ENCODE results near the gene LHFPL3.

DNA sequence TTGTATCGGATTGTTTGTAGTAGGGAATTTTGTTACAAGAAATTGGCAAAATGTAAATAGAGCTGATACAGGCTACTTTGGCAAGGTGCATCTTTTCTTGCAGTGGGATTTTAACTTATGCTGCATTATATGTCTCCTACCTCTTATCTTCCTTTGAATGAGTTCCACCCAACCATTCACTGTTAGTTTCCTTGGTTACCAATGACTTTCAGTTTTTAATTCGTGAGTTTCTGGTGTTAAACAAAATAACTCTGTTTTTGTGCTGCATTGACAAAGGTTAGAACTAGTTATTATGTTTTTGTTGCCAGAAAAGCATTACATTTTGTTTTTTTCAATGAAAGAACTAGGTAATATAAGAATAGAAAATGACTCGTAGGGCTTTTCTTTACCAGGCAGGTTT, 327.2 kb downstream of the LHFPL3 start:
- TF ChIP-seq, protein P1, sequence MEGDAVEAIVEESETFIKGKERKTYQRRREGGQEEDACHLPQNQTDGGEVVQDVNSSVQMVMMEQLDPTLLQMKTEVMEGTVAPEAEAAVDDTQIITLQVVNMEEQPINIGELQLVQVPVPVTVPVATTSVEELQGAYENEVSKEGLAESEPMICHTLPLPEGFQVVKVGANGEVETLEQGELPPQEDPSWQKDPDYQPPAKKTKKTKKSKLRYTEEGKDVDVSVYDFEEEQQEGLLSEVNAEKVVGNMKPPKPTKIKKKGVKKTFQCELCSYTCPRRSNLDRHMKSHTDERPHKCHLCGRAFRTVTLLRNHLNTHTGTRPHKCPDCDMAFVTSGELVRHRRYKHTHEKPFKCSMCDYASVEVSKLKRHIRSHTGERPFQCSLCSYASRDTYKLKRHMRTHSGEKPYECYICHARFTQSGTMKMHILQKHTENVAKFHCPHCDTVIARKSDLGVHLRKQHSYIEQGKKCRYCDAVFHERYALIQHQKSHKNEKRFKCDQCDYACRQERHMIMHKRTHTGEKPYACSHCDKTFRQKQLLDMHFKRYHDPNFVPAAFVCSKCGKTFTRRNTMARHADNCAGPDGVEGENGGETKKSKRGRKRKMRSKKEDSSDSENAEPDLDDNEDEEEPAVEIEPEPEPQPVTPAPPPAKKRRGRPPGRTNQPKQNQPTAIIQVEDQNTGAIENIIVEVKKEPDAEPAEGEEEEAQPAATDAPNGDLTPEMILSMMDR (IDR thresholded peaks at IDR 0.05; ENCODE audit: poor library complexity, severe bottlenecking): no peak
- TF ChIP-seq EP300 (conservative IDR thresholded peaks at IDR 0.05; ENCODE audit: poor library complexity, severe bottlenecking) (no peak), POLR2AphosphoS5 (IDR thresholded peaks at IDR 0.05) (no peak), MXI1 (conservative IDR thresholded peaks at IDR 0.05; ENCODE audit: poor library complexity, severe bottlenecking) (no peak), SMC3 (conservative IDR thresholded peaks at IDR 0.05; ENCODE audit: poor library complexity) (no peak), RAD21 (conservative IDR thresholded peaks at IDR 0.05) (no peak), TAF1 (IDR thresholded peaks at IDR 0.05; ENCODE audit: low read depth) (no peak), EZH2 (IDR thresholded peaks at IDR 0.05; ENCODE audit: borderline replicate concordance, insufficient read depth, low read length, poor library complexity, severe bottlenecking) (no peak)
